ENCODE results near the gene KRT84.

DNA sequence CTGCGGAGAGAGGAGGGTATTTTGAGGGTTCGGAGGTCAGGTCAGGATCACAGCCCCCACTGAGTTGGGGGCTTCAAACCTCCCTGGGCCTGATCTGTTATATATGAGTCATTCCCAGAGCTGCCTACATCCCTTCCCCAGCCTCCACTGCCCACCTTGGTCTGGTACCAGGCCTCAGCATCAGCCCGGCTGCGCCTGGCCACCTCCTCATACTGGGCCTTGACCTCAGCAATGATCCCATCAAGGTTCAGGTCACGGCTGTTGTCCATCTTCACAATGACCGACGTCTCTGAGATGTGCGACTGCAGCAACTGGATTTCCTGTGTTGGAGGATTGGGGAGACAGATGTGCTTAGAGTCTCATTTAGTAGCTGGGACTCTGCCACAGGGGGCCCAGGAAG, 4.2 kb downstream of the KRT84 start:
- TF ChIP-seq EZH2phosphoT487 (IDR thresholded peaks at IDR 0.05; ENCODE audit: borderline replicate concordance, low read depth, low read length) = no peak
- TF ChIP-seq, protein P1, sequence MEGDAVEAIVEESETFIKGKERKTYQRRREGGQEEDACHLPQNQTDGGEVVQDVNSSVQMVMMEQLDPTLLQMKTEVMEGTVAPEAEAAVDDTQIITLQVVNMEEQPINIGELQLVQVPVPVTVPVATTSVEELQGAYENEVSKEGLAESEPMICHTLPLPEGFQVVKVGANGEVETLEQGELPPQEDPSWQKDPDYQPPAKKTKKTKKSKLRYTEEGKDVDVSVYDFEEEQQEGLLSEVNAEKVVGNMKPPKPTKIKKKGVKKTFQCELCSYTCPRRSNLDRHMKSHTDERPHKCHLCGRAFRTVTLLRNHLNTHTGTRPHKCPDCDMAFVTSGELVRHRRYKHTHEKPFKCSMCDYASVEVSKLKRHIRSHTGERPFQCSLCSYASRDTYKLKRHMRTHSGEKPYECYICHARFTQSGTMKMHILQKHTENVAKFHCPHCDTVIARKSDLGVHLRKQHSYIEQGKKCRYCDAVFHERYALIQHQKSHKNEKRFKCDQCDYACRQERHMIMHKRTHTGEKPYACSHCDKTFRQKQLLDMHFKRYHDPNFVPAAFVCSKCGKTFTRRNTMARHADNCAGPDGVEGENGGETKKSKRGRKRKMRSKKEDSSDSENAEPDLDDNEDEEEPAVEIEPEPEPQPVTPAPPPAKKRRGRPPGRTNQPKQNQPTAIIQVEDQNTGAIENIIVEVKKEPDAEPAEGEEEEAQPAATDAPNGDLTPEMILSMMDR (conservative IDR thresholded peaks at IDR 0.05; ENCODE audit: low read length) = no peak
